IMR-90 (cell line): ENCODE data around the gene SLC38A8. TPM values are rescaled to one million over a fixed set of nuclear protein-coding genes. Genes with fewer than 3 reads are reported as not detected.

Experiments used
- ATAC-seq: fragments of 200-7000 bp; cut with Tn5 transposase; 2 replicates; pipeline ENCODE4 v1.9.1; 2020; ENCODE audit warnings: low read depth, mild to moderate bottlenecking, moderate library complexity
- BruUV-seq: library from RNA; stranded (reverse); fragments of 400-500 nt; replicated peaks from 2 replicates; lab custom pipeline; 2021; lab: Mats Ljungman, UMichigan
- CTCF ChIA-PET: fragments of 300-600 bp; formaldehyde crosslinking; extraction: SDS; loops from one replicate; lab custom pipeline; 2021; ENCODE audit warnings: antibody characterized with exemption; lab: Yijun Ruan, JAX
- POLR2A ChIA-PET: fragments of 300-600 bp; sonication (Branson Sonifier 250); formaldehyde crosslinking; loops from one replicate; lab custom pipeline; 2022; ENCODE audit warnings: antibody characterized with exemption; ENCODE audit not compliant: unreplicated experiment; lab: Charles Lee
- DNase-seq: peaks from one replicate; pipeline ENCODE4 v3.0.0; 2013
- H2AFZ ChIP-seq: replicated peaks from 2 replicates; pipeline ENCODE3; 2013; ENCODE audit warnings: low read length, mild to moderate bottlenecking; ENCODE audit not compliant: poor library complexity
- H2AK5ac ChIP-seq: 2 replicates; pipeline ENCODE4 v1.6.1; 2013; ENCODE audit warnings: low read depth, low read length, inconsistent platforms
- H2AK9ac ChIP-seq: replicated peaks from 2 replicates; pipeline ENCODE3; 2013; ENCODE audit warnings: mild to moderate bottlenecking, low read depth, low read length, moderate library complexity; ENCODE audit not compliant: poor library complexity
- H2BK120ac ChIP-seq: 2 replicates; pipeline ENCODE4 v1.6.1; 2013; ENCODE audit warnings: low read depth, low read length, inconsistent platforms
- H2BK15ac ChIP-seq: 3 replicates; pipeline ENCODE4 v1.6.1; 2013; ENCODE audit warnings: low read depth, low read length, inconsistent platforms
- H2BK20ac ChIP-seq: 2 replicates; pipeline ENCODE4 v1.6.1; 2013; ENCODE audit warnings: low read depth, mild to moderate bottlenecking, inconsistent platforms, low read length, moderate library complexity
- H2BK5ac ChIP-seq: 2 replicates; pipeline ENCODE4 v1.6.1; 2013; ENCODE audit warnings: mild to moderate bottlenecking, low read depth, low read length, inconsistent platforms; ENCODE audit not compliant: poor library complexity, severe bottlenecking
- H3K14ac ChIP-seq: replicated peaks from 2 replicates; pipeline ENCODE4 v1.6.1; 2013; ENCODE audit warnings: low read depth, low read length, inconsistent platforms
- H3K18ac ChIP-seq: 2 replicates; pipeline ENCODE4 v1.6.1; 2013; ENCODE audit warnings: low read depth, low read length, control low read depth
- H3K23ac ChIP-seq: 2 replicates; pipeline ENCODE4 v1.6.1; 2013; ENCODE audit warnings: low read depth, low read length, inconsistent platforms
- H3K27ac ChIP-seq: 2 replicates; pipeline ENCODE4 v1.5.1; 2013; ENCODE audit warnings: mild to moderate bottlenecking, control low read depth, low read length; ENCODE audit not compliant: insufficient read depth
- H3K27me3 ChIP-seq: 2 replicates; pipeline ENCODE4 v1.6.1; 2013; ENCODE audit warnings: low read length; ENCODE audit not compliant: control insufficient read depth, insufficient read depth
- H3K36me3 ChIP-seq: 2 replicates; pipeline ENCODE4 v1.6.1; 2013; ENCODE audit warnings: low read length, mixed read lengths; ENCODE audit not compliant: control insufficient read depth, insufficient read depth
- H3K4ac ChIP-seq: 2 replicates; pipeline ENCODE4 v1.6.1; 2013; ENCODE audit warnings: low read depth, low read length, inconsistent platforms
- H3K4me1 ChIP-seq: 2 replicates; pipeline ENCODE4 v1.6.1; 2013; ENCODE audit warnings: low read length, mixed read lengths; ENCODE audit not compliant: control insufficient read depth, insufficient read depth
- H3K4me2 ChIP-seq: 2 replicates; pipeline ENCODE4 v1.6.1; 2013; ENCODE audit warnings: low read depth, mild to moderate bottlenecking, control low read depth, low read length, moderate library complexity
- H3K4me3 ChIP-seq: 2 replicates; pipeline ENCODE4 v1.5.1; 2013; ENCODE audit warnings: low read depth, mild to moderate bottlenecking, control low read depth, low read length, moderate library complexity; ENCODE audit not compliant: insufficient read depth
- H3K56ac ChIP-seq: 2 replicates; pipeline ENCODE4 v1.6.1; 2013; ENCODE audit warnings: low read length, inconsistent platforms; ENCODE audit not compliant: insufficient read depth; ENCODE audit errors: extremely low read depth
- H3K79me1 ChIP-seq, 2 experiments: 2 replicates each; pipeline ENCODE4 v1.6.1; 2013; ENCODE audit warnings: low read length in 2 of 2, inconsistent platforms in 1 of 2, low read depth in 1 of 2
- H3K9ac ChIP-seq: 2 replicates; pipeline ENCODE4 v1.6.1; 2013; ENCODE audit warnings: low read depth, low read length, control low read depth
- H3K9me1 ChIP-seq: 2 replicates; pipeline ENCODE4 v1.6.1; 2013; ENCODE audit warnings: low read length, inconsistent platforms; ENCODE audit not compliant: insufficient read depth
- H3K9me3 ChIP-seq: 2 replicates; pipeline ENCODE4 v1.6.1; 2013; ENCODE audit warnings: low read length; ENCODE audit not compliant: control insufficient read depth, insufficient read depth
- H4K20me1 ChIP-seq: 2 replicates; pipeline ENCODE4 v1.6.1; 2013; ENCODE audit warnings: low read length, inconsistent platforms; ENCODE audit not compliant: insufficient read depth
- H4K5ac ChIP-seq: 2 replicates; pipeline ENCODE4 v1.6.1; 2013; ENCODE audit warnings: mild to moderate bottlenecking, low read depth, low read length, control low read depth
- H4K8ac ChIP-seq, 2 experiments: 2 replicates each; pipeline ENCODE4 v1.6.1; 2013; ENCODE audit warnings: low read depth in 2 of 2, low read length in 2 of 2, control low read depth in 1 of 2, inconsistent platforms in 1 of 2
- H4K91ac ChIP-seq: 2 replicates; pipeline ENCODE4 v1.6.1; 2013; ENCODE audit warnings: low read depth, low read length, inconsistent platforms; ENCODE audit not compliant: insufficient read depth
- BHLHE40 ChIP-seq: fragments of 150-350 bp; IDR thresholded peaks from 2 replicates; pipeline ENCODE4 v1.6.1; 2016; ENCODE audit warnings: mild to moderate bottlenecking, low read depth, low read length
- CEBPB ChIP-seq: IDR thresholded peaks from 2 replicates; pipeline ENCODE4 v1.6.1; 2012; ENCODE audit warnings: low read depth, low read length, improper control_type of control experiment
- CHD1 ChIP-seq: IDR thresholded peaks from 2 replicates; pipeline ENCODE4 v1.6.1; 2012; ENCODE audit warnings: low read depth, low read length, improper control_type of control experiment
- CTCF ChIP-seq: conservative IDR thresholded peaks from 2 replicates; pipeline ENCODE4 v1.5.1; 2012; ENCODE audit warnings: mild to moderate bottlenecking, low read depth, low read length, improper control_type of control experiment
- ELK1 ChIP-seq: fragments of 150-350 bp; IDR thresholded peaks from 2 replicates; pipeline ENCODE4 v1.6.1; 2016; ENCODE audit warnings: low read depth, mild to moderate bottlenecking, low read length, moderate library complexity, borderline replicate concordance
- FOS ChIP-seq: fragments of 150-350 bp; IDR thresholded peaks from 2 replicates; pipeline ENCODE4 v1.6.1; 2016; ENCODE audit warnings: low read depth, low read length
- MAFK ChIP-seq: IDR thresholded peaks from 2 replicates; pipeline ENCODE4 v1.6.1; 2012; ENCODE audit warnings: low read depth, low read length, improper control_type of control experiment
- MAZ ChIP-seq: IDR thresholded peaks from 2 replicates; pipeline ENCODE4 v1.6.1; 2012; ENCODE audit warnings: low read depth, mild to moderate bottlenecking, low read length, improper control_type of control experiment, moderate library complexity, borderline replicate concordance
- MXI1 ChIP-seq: IDR thresholded peaks from 2 replicates; pipeline ENCODE4 v1.6.1; 2012; ENCODE audit warnings: low read depth, mild to moderate bottlenecking, low read length, moderate library complexity, borderline replicate concordance
- POLR2A ChIP-seq: IDR thresholded peaks from 2 replicates; pipeline ENCODE4 v1.6.1; 2012; ENCODE audit warnings: mild to moderate bottlenecking, low read depth, low read length
- RAD21 ChIP-seq: IDR thresholded peaks from 2 replicates; pipeline ENCODE4 v1.6.1; 2012; ENCODE audit warnings: low read length, improper control_type of control experiment
- RCOR1 ChIP-seq: IDR thresholded peaks from 2 replicates; pipeline ENCODE4 v1.6.1; 2012; ENCODE audit warnings: mild to moderate bottlenecking, low read length, improper control_type of control experiment; ENCODE audit not compliant: insufficient replicate concordance
- SMC3 ChIP-seq: fragments of 150-350 bp; IDR thresholded peaks from 2 replicates; pipeline ENCODE4 v1.6.1; 2016; ENCODE audit warnings: low read depth, mild to moderate bottlenecking, antibody characterized with exemption, low read length, moderate library complexity
- USF2 ChIP-seq: fragments of 150-350 bp; IDR thresholded peaks from 2 replicates; pipeline ENCODE4 v1.6.1; 2017; ENCODE audit warnings: mild to moderate bottlenecking, antibody characterized with exemption, low read length, low read depth
- WGBS, 2 experiments: methylation state at CpG; one replicate each; pipeline versions ENCODE4 v1.1.5 to v1.1.7; 2013; ENCODE audit warnings: missing lambda C conversion rate in 2 of 2; ENCODE audit not compliant: insufficient read length in 1 of 2; ENCODE audit errors: extremely low coverage in 2 of 2; 5-methylcytosine and 5-hydroxymethylcytosine counted together
- dilution Hi-C: fragments of 300-500 bp; cut with HindIII; formaldehyde crosslinking; loops from one replicate; pipeline ENCODE4 v1.14.3; 2018; ENCODE audit warnings: low sequenced_read_pairs; ENCODE audit not compliant: unreplicated experiment
- in situ Hi-C: fragments of 300-500 bp; cut with MboI; formaldehyde crosslinking; loops from 3 replicates; pipeline ENCODE4 v1.14.3; 2019; ENCODE audit warnings: low sequenced_read_pairs, inconsistent platforms, mixed read lengths
- intact Hi-C: fragments of 100-400 bp; cut with micrococcal nuclease; formaldehyde crosslinking; loops from 2 replicates; pipeline ENCODE4 v1.10.0; 2022
- polyA plus RNA-seq, 3 experiments: library from polyadenylated mRNA; depleted of rRNA; stranded (reverse); fragments of >200 nt; gene quantifications; 2 replicates each; pipeline ENCODE4 v1.2.3, GENCODE V29; 2012; ENCODE audit warnings: low replicate concordance in 1 of 3
- total RNA-seq: library from RNA; depleted of rRNA; stranded (reverse); fragments of >200 nt; gene quantifications from 2 replicates; pipeline ENCODE4 v1.2.3, GENCODE V29; 2012

Gene SLC38A8
- total and polyA plus RNA-seq, 2 of the 4 experiments (the other 2 are of a cell fraction): not detected

GRCh38 chr16:84058664-84059063, 16.1 kb upstream of the SLC38A8 start:
- ATAC-seq (no peak), DNase-seq (no peak)
- Histone ChIP-seq H2BK20ac (no peak overlapping the region), H3K9me3 (no peaks in the 10 kb centered on the region), H3K4ac (no peak overlapping the region), H3K27ac (no peak overlapping the region), H2AFZ (no peak overlapping the region), H4K8ac (no peak overlapping the region), H2BK5ac (no peak overlapping the region), H3K4me1 (peaks cover 1% of the 10 kb centered on the region; the same call in 1 of the 2 replicates), H3K56ac (no peak overlapping the region), H3K14ac (no peak overlapping the region), H2AK9ac (no peak overlapping the region), H2BK15ac (no peak overlapping the region), H3K18ac (no peak overlapping the region), H3K36me3 (peaks cover 60% of the 10 kb centered on the region), H3K9ac (no peak overlapping the region), H3K27me3 (no peaks in the 10 kb centered on the region), H3K4me3 (no peak overlapping the region), H3K79me1 (peaks cover 0 to 4% of the 10 kb centered on the region in 2 experiments; a peak in 1 of 4 replicates), H4K20me1 (0 out of 2 replicates have a peak, but pooled peaks cover 3% of the 10 kb centered on the region), H3K9me1 (no peaks in the 10 kb centered on the region), H4K5ac (no peak overlapping the region), H3K23ac (no peak overlapping the region), H2AK5ac (no peak overlapping the region), H4K91ac (no peak overlapping the region), H3K4me2 (no peak overlapping the region), H2BK120ac (no peak overlapping the region)
- WGBS, 2 experiments: 82% methylated on average over 6 of the region's 11 CpGs; no CpG with 5 or more reads in 1 of the 2 experiments
- in situ Hi-C loops: no loop called here
- ChIA-PET CTCF (no interaction called here), POLR2A (no interaction called here)
- BruUV-seq: no TSS peak
- TF ChIP-seq POLR2A (no peak), RCOR1 (no peak), FOS (no peak), SMC3 (no peak), MXI1 (no peak), MAFK (no peak), CHD1 (no peak), BHLHE40 (no peak), MAZ (no peak), ELK1 (no peak), CTCF (no peak), CEBPB (no peak), RAD21 (no peak), USF2 (no peak)
- intact Hi-C loops: no loop called here
- dilution Hi-C loops: no loop called here
